H9 (cell line): ENCODE data around the gene KDM4D. TPM values are rescaled to one million over a fixed set of nuclear protein-coding genes. Genes with fewer than 3 reads are reported as not detected.

ENCODE experiments used
- DNase-seq: peaks from one replicate; pipeline ENCODE4 v3.0.0-alpha.2; 2017
- H2AFZ ChIP-seq: one replicate; pipeline ENCODE4 v1.6.1; 2013; ENCODE audit warnings: mild to moderate bottlenecking, low read length, control low read depth, moderate library complexity
- H2AK5ac ChIP-seq: 2 replicates; pipeline ENCODE4 v1.6.1; 2013; ENCODE audit warnings: low read length, control low read depth, mixed read lengths; ENCODE audit not compliant: insufficient read length
- H2BK120ac ChIP-seq: one replicate; pipeline ENCODE4 v1.6.1; 2013; ENCODE audit warnings: low read depth, mild to moderate bottlenecking, low read length, control low read depth, inconsistent platforms; ENCODE audit not compliant: poor library complexity, severe bottlenecking
- H2BK12ac ChIP-seq: 2 replicates; pipeline ENCODE4 v1.6.1; 2013; ENCODE audit warnings: low read length, control low read depth, mixed read lengths, low read depth; ENCODE audit not compliant: insufficient read length
- H2BK15ac ChIP-seq: 2 replicates; pipeline ENCODE4 v1.6.1; 2013; ENCODE audit warnings: low read depth, low read length, control low read depth
- H2BK20ac ChIP-seq: one replicate; pipeline ENCODE4 v1.6.1; 2013; ENCODE audit warnings: low read depth, mild to moderate bottlenecking, low read length, control low read depth, inconsistent platforms; ENCODE audit not compliant: poor library complexity, severe bottlenecking
- H2BK5ac ChIP-seq: 2 replicates; pipeline ENCODE4 v1.6.1; 2013; ENCODE audit warnings: low read length, control low read depth, mixed read lengths; ENCODE audit not compliant: insufficient read length
- H3K14ac ChIP-seq: 2 replicates; pipeline ENCODE4 v1.6.1; 2013; ENCODE audit warnings: low read length, control low read depth; ENCODE audit not compliant: insufficient read depth
- H3K18ac ChIP-seq: 2 replicates; pipeline ENCODE4 v1.6.1; 2013; ENCODE audit warnings: low read depth, mild to moderate bottlenecking, mixed read lengths, low read length, control low read depth; ENCODE audit not compliant: insufficient read length
- H3K23ac ChIP-seq: 2 replicates; pipeline ENCODE4 v1.6.1; 2013; ENCODE audit warnings: low read length, control low read depth, mixed read lengths, low read depth; ENCODE audit not compliant: insufficient read length
- H3K23me2 ChIP-seq: 2 replicates; pipeline ENCODE4 v1.6.1; 2013; ENCODE audit warnings: low read depth, mild to moderate bottlenecking, mixed read lengths, low read length, control low read depth; ENCODE audit not compliant: insufficient read length, poor library complexity, severe bottlenecking
- H3K27ac ChIP-seq: 2 replicates; pipeline ENCODE4 v1.5.1; 2013; ENCODE audit warnings: low read length, control low read depth, mixed read lengths, low read depth; ENCODE audit not compliant: insufficient read length
- H3K27me3 ChIP-seq: 2 replicates; pipeline ENCODE4 v1.6.1; 2013; ENCODE audit warnings: low read length, control low read depth, inconsistent platforms; ENCODE audit not compliant: insufficient read depth
- H3K4ac ChIP-seq: 2 replicates; pipeline ENCODE4 v1.6.1; 2013; ENCODE audit warnings: low read depth, mild to moderate bottlenecking, control low read depth, inconsistent platforms, low read length, moderate library complexity
- H3K4me1 ChIP-seq: 2 replicates; pipeline ENCODE4 v1.6.1; 2013; ENCODE audit warnings: low read length, control low read depth, inconsistent platforms; ENCODE audit not compliant: insufficient read depth
- H3K4me2 ChIP-seq: 2 replicates; pipeline ENCODE4 v1.6.1; 2013; ENCODE audit warnings: low read length, control low read depth, mixed read lengths; ENCODE audit not compliant: insufficient read length, insufficient read depth
- H3K56ac ChIP-seq: 2 replicates; pipeline ENCODE4 v1.6.1; 2013; ENCODE audit warnings: low read depth, mild to moderate bottlenecking, mixed read lengths, low read length, control low read depth; ENCODE audit not compliant: insufficient read length
- H3K79me1 ChIP-seq: 2 replicates; pipeline ENCODE4 v1.6.1; 2013; ENCODE audit warnings: low read depth, mild to moderate bottlenecking, moderate library complexity, low read length, control low read depth, inconsistent platforms; ENCODE audit not compliant: insufficient read depth, poor library complexity, severe bottlenecking
- H3K79me2 ChIP-seq: 2 replicates; pipeline ENCODE4 v1.6.1; 2013; ENCODE audit warnings: low read length, control low read depth, inconsistent platforms; ENCODE audit not compliant: insufficient read depth
- H3K9ac ChIP-seq: 2 replicates; pipeline ENCODE4 v1.6.1; 2013; ENCODE audit warnings: low read length, control low read depth, mixed read lengths; ENCODE audit not compliant: insufficient read length; ENCODE audit errors: extremely low read depth
- H3K9me3 ChIP-seq: one replicate; pipeline ENCODE4 v1.6.1; 2013; ENCODE audit warnings: low read depth, low read length, inconsistent platforms; ENCODE audit not compliant: control insufficient read depth
- H3T11ph ChIP-seq: one replicate; pipeline ENCODE4 v1.6.1; 2013; ENCODE audit warnings: mild to moderate bottlenecking, low read length, control low read depth, inconsistent platforms
- H4K20me1 ChIP-seq: one replicate; pipeline ENCODE4 v1.6.1; 2013; ENCODE audit not compliant: control insufficient read depth, insufficient read length, insufficient read depth
- H4K5ac ChIP-seq: 2 replicates; pipeline ENCODE4 v1.6.1; 2013; ENCODE audit warnings: low read depth, mild to moderate bottlenecking, mixed read lengths, low read length, control low read depth; ENCODE audit not compliant: insufficient read length
- H4K8ac ChIP-seq: replicated peaks from 2 replicates; pipeline ENCODE4 v1.6.1; 2013; ENCODE audit warnings: low read length, control low read depth, mixed read lengths, low read depth; ENCODE audit not compliant: insufficient read length
- H4K91ac ChIP-seq: 2 replicates; pipeline ENCODE4 v1.6.1; 2013; ENCODE audit warnings: low read depth, mild to moderate bottlenecking, moderate library complexity, mixed read lengths, low read length, control low read depth; ENCODE audit not compliant: insufficient read length
- H3K27ac Mint-ChIP-seq, 3 experiments: 2 replicates in 2 of 3; 3 replicates in 1 of 3; pipeline ENCODE4 v1.8.0; 2020 to 2021; ENCODE audit warnings: mixed read lengths in 3 of 3, mild to moderate bottlenecking in 1 of 3, moderate library complexity in 1 of 3
- H3K27me3 Mint-ChIP-seq: 2 replicates; pipeline ENCODE4 v1.8.0; 2021; ENCODE audit warnings: low read depth, mild to moderate bottlenecking, moderate library complexity, mixed read lengths
- H3K36me3 Mint-ChIP-seq, 3 experiments: 2 replicates in 2 of 3; 3 replicates in 1 of 3; pipeline ENCODE4 v1.8.0; 2020 to 2021; ENCODE audit warnings: low read depth in 3 of 3, mixed read lengths in 3 of 3; ENCODE audit not compliant: insufficient read depth in 1 of 3
- H3K4me1 Mint-ChIP-seq, 2 experiments: 2 replicates each; pipeline ENCODE4 v1.8.0; 2020; ENCODE audit warnings: mixed read lengths in 2 of 2
- H3K4me3 Mint-ChIP-seq, 2 experiments: 2 replicates in 1 of 2; 3 replicates in 1 of 2; pipeline ENCODE4 v1.8.0; 2020 to 2021; ENCODE audit warnings: mild to moderate bottlenecking in 2 of 2, mixed read lengths in 2 of 2, moderate library complexity in 1 of 2
- H3K9me3 Mint-ChIP-seq, 2 experiments: 2 replicates in 1 of 2; 3 replicates in 1 of 2; pipeline ENCODE4 v1.8.0; 2020; ENCODE audit warnings: mild to moderate bottlenecking in 2 of 2, mixed read lengths in 2 of 2, moderate library complexity in 1 of 2
- CTCF ChIP-seq: fragments of 200-600 bp; sonication (generic); conservative IDR thresholded peaks from 3 replicates; pipeline ENCODE4 v1.8.0; 2021; ENCODE audit warnings: antibody characterized with exemption, mild to moderate bottlenecking
- total RNA-seq: library from RNA; stranded (reverse); gene quantifications from 2 replicates; pipeline ENCODE4 v1.2.1, GENCODE V29; 2021

KDM4D gene
- total RNA-seq, 1 experiment from 2014 or later = 1.9 TPM

- no peak for DNase-seq
- no peaks in the 10 kb centered on the region for H3K4me1 ChIP-seq
- Mint-ChIP-seq H3K9me3 (no peaks in the 10 kb centered on the region; a peak in 1 of 5 replicates), H3K4me3 (no peak overlapping the region), H3K27ac (no peak overlapping the region), H3K27me3 (peaks cover 12% of the 10 kb centered on the region), H3K4me1 (no peaks in the 10 kb centered on the region), H3K36me3 (peaks cover 0 to 7% (median 0%) of the 10 kb centered on the region in 3 experiments; a peak in 2 of 7 replicates)
- no peak overlapping the region for H2AFZ ChIP-seq
- H4K91ac ChIP-seq = no peak overlapping the region
- no peak overlapping the region for H2BK15ac ChIP-seq
- H2BK12ac ChIP-seq = no peak overlapping the region
- no peak overlapping the region for H3K23ac ChIP-seq
- H3K79me1 ChIP-seq = no peaks in the 10 kb centered on the region
- H3T11ph ChIP-seq = no peak overlapping the region
- no peak overlapping the region for H3K9ac ChIP-seq
- no peaks in the 10 kb centered on the region for H3K79me2 ChIP-seq
- no peak overlapping the region for H3K56ac ChIP-seq
- no peak overlapping the region for H3K14ac ChIP-seq
- no peak overlapping the region for H2AK5ac ChIP-seq
- H3K23me2 ChIP-seq = no peaks in the 10 kb centered on the region
- no peak overlapping the region for H3K18ac ChIP-seq
- H2BK5ac ChIP-seq = no peak overlapping the region
- no peak overlapping the region for H4K8ac ChIP-seq
- H3K27me3 ChIP-seq = no peaks in the 10 kb centered on the region
- H2BK20ac ChIP-seq = no peak overlapping the region
- H3K4me2 ChIP-seq = no peak overlapping the region
- no peaks in the 10 kb centered on the region for H3K9me3 ChIP-seq
- no peak overlapping the region for H4K5ac ChIP-seq
- TF ChIP-seq CTCF = no peak
- H2BK120ac ChIP-seq = no peak overlapping the region
- H4K20me1 ChIP-seq = no peaks in the 10 kb centered on the region
- H3K4ac ChIP-seq = no peak overlapping the region
- H3K27ac ChIP-seq = no peak overlapping the region
Observed at GRCh38 chr11:95003716-95004115, 30.2 kb downstream of the KDM4D start.
